Activated gamma-delta T cell treated with Interleukin-2 at 50 U/mL for 16 hours (primary cell): ENCODE results near the gene TFCP2L1.

ENCODE experiments used
- DNase-seq: peaks from one replicate; pipeline ENCODE4 v3.0.0-alpha.2; 2020

TFCP2L1 gene

GRCh38 chr2:121263996-121264715, 20.8 kb downstream of the TFCP2L1 start:
- DNase-seq: no peak

GRCh38 chr2:121260370-121261154, 24.4 kb downstream of the TFCP2L1 start:
- DNase-seq: no peak

GRCh38 chr2:121258051-121258450, 27.0 kb downstream of the TFCP2L1 start:
- no peak for DNase-seq

- DNase-seq: no peak
Measured at GRCh38 chr2:121257480-121257840, 27.5 kb downstream of the TFCP2L1 start.

- no peak for DNase-seq
Measured at GRCh38 chr2:121256720-121257479, 28.1 kb downstream of the TFCP2L1 start.

- no peak for DNase-seq
Measured at GRCh38 chr2:121255358-121255757, 29.6 kb downstream of the TFCP2L1 start.

- DNase-seq: no peak
Measured at GRCh38 chr2:121254748-121255147, 30.3 kb downstream of the TFCP2L1 start.

GRCh38 chr2:121253674-121254240, 31.2 kb downstream of the TFCP2L1 start:
- no peak for DNase-seq

GRCh38 chr2:121253021-121253673, 31.9 kb downstream of the TFCP2L1 start:
- no peak for DNase-seq

- DNase-seq: no peak
Measured at GRCh38 chr2:121251497-121251896, 33.5 kb downstream of the TFCP2L1 start.

- no peak for DNase-seq
Measured at GRCh38 chr2:121248766-121249343, 36.1 kb downstream of the TFCP2L1 start.

- DNase-seq: no peak
Measured at GRCh38 chr2:121247971-121248370, 37.0 kb downstream of the TFCP2L1 start.

GRCh38 chr2:121247534-121247933, 37.5 kb downstream of the TFCP2L1 start:
- DNase-seq: no peak

- no peak for DNase-seq
Measured at GRCh38 chr2:121246704-121247255, 38.2 kb downstream of the TFCP2L1 start.

GRCh38 chr2:121245913-121246312, 39.1 kb downstream of the TFCP2L1 start:
- DNase-seq: no peak

GRCh38 chr2:121245120-121245820, 39.7 kb downstream of the TFCP2L1 start:
- DNase-seq: no peak

GRCh38 chr2:121244616-121245015, 40.4 kb downstream of the TFCP2L1 start:
- no peak for DNase-seq

- no peak for DNase-seq
Measured at GRCh38 chr2:121243821-121244460, 41.1 kb downstream of the TFCP2L1 start.

- no peak for DNase-seq
Measured at GRCh38 chr2:121242976-121243375, 42.0 kb downstream of the TFCP2L1 start.

- no peak for DNase-seq
Measured at GRCh38 chr2:121242175-121242875, 42.7 kb downstream of the TFCP2L1 start.
